Activated T-helper 2 cell treated with anti-CD3 and anti-CD28 coated beads, Interferon-gamma antibody, Interleukin-2, Interleukin-4, amounts not matched to agents 10 μg/mL and 5 μg/mL and 100 μg/mL, durations not matched to agents 14 hours and 24 hours and 36 hours (primary cell): ENCODE measurements around the gene GSDMA. TPM values are rescaled to one million over a fixed set of nuclear protein-coding genes. Genes with fewer than 3 reads are reported as not detected.
A peak's percentile ranks its signal among the peaks of the same experiment; 100 is the strongest.
"Not testable (repeated sequence)": the region's sequence is repeated elsewhere in the genome, so short reads cannot be mapped to it uniquely, and the experiment has no call there.

ENCODE experiments used
- DNase-seq: peaks from one replicate; pipeline ENCODE4 v3.0.0; 2021; ENCODE audit warnings: low spot score
- H3K27ac Mint-ChIP-seq: one replicate; pipeline ENCODE4 v1.8.0; 2021; ENCODE audit warnings: mixed read lengths
- H3K27me3 Mint-ChIP-seq: one replicate; pipeline ENCODE4 v1.8.0; 2021; ENCODE audit warnings: low read depth, mixed read lengths
- H3K36me3 Mint-ChIP-seq: one replicate; pipeline ENCODE4 v1.8.0; 2021; ENCODE audit warnings: low read depth, mixed read lengths
- H3K4me1 Mint-ChIP-seq: one replicate; pipeline ENCODE4 v1.8.0; 2021; ENCODE audit warnings: low read depth, mixed read lengths
- H3K4me3 Mint-ChIP-seq: one replicate; pipeline ENCODE4 v1.8.0; 2021; ENCODE audit warnings: low read depth, mild to moderate bottlenecking, moderate library complexity, mixed read lengths
- H3K9me3 Mint-ChIP-seq: one replicate; pipeline ENCODE4 v1.8.0; 2021; ENCODE audit warnings: mixed read lengths
- intact Hi-C: fragments of 100-400 bp; cut with micrococcal nuclease; formaldehyde crosslinking; loops from one replicate; pipeline ENCODE4 v1.15.1; 2023
- total RNA-seq: library from RNA; stranded (reverse); gene quantifications from 2 replicates; pipeline ENCODE4 v1.2.3, GENCODE V29; 2022

Gene GSDMA
- total RNA-seq, 1 donor from 2014 or later: 0.11 TPM

DNA sequence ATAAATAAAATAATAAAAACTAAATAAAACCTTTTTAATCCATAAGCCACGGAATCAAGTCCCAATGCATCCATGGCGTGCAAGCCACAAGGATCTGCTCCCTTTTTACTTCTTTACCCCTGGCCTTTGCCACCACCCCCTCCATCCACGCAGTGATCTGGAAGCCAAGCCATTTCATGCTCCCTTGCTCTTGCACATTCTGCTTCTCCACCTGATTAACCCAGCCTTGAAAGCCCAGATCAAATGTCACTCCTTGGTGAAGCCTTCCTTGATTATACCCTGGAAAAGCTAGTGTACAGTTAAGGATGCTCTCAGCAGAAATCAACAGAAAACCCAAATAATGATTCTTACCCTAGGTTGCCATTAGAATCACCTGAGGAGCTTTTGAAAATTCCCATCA lies 25.4 kb upstream of the GSDMA start:
- no peak for DNase-seq
- intact Hi-C loops: no loop called here
- peaks cover 22% of the 10 kb centered on the region for H3K4me1 Mint-ChIP-seq

GRCh38 chr17:39938140-39938869 lies 24.5 kb upstream of the GSDMA start:
- intact Hi-C loops: no loop called here
- no peaks in the 10 kb centered on the region for H3K9me3 Mint-ChIP-seq
- H3K36me3 Mint-ChIP-seq: no peaks in the 10 kb centered on the region
- no peak for DNase-seq
- no peak overlapping the region for H3K4me3 Mint-ChIP-seq
- H3K4me1 Mint-ChIP-seq: peaks cover 22% of the 10 kb centered on the region
- no peak overlapping the region for H3K27ac Mint-ChIP-seq
- H3K27me3 Mint-ChIP-seq: no peaks in the 10 kb centered on the region

More for the DNA sequence above, 25.4 kb upstream of the GSDMA start:
- Mint-ChIP-seq H3K27me3 (no peaks in the 10 kb centered on the region), H3K27ac (no peak overlapping the region), H3K36me3 (no peaks in the 10 kb centered on the region), H3K4me3 (no peak overlapping the region), H3K9me3 (no peaks in the 10 kb centered on the region)

DNA sequence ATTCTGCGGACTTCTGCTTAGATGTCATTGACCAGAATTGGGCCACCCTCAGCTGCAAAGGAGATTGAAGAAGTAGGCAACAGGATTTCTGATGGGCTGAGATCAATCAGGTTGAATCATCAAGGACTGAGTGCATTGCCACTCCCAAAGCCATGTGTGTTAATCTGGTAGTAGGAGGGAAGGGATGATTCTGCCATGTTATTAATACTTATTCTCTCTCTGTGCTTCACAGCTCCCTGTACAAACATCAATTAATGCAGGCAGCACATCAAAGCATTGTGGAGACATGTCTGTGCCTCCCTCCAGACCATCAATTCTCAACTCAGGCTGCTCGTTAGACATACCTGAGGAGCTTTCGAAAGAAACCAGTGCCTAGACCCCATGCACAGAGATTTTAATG lies 23.7 kb upstream of the GSDMA start:
- Mint-ChIP-seq H3K36me3 (no peaks in the 10 kb centered on the region), H3K27me3 (no peaks in the 10 kb centered on the region), H3K4me1 (peaks cover 22% of the 10 kb centered on the region), H3K27ac (no peak overlapping the region), H3K9me3 (no peaks in the 10 kb centered on the region), H3K4me3 (no peak overlapping the region)
- no peak for DNase-seq
- intact Hi-C loops: no loop called here

- intact Hi-C loops: no loop called here
- Mint-ChIP-seq H3K9me3 (no peaks in the 10 kb centered on the region), H3K4me1 (peaks cover 22% of the 10 kb centered on the region)
These were observed 23.0 kb upstream of the GSDMA start for GRCh38 chr17:39939588-39940419.

DNA sequence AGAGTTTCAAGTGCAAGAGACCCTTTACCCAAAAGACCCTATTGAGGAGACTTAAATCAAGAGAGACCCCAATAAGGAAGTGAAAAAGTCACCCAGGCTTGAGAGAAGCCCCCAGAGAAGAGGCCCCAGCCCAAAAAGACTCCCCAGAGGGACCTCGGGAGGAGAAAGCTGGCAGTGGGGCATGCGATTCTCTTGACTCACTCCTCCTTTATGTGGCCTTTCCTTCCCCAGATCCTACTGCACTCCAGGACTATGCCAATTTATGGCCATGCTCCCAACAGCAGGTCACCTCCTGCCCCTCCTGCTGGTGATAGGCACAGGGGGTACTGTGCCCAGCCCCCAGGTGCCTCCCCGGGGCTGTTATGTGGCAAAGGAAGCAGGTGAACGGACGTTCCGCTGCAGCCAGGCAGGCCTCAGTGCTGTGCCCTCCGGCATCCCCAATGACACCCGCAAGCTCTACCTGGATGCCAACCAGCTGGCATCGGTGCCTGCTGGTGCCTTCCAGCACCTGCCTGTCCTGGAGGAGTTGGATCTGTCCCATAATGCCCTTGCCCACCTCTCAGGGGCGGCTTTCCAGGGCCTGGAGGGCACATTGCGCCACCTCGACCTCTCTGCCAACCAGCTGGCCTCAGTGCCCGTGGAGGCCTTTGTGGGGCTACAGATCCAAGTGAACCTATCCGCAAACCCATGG lies 19.0 kb upstream of the GSDMA start:
- Mint-ChIP-seq H3K4me3 (no peak overlapping the region), H3K9me3 (no peaks in the 10 kb centered on the region), H3K36me3 (no peaks in the 10 kb centered on the region), H3K27me3 (no peaks in the 10 kb centered on the region), H3K4me1 (peaks cover 23% of the 10 kb centered on the region), H3K27ac (no peak overlapping the region)
- intact Hi-C loops: no loop called here
- DNase-seq: no peak

More at GRCh38 chr17:39939588-39940419, 23.0 kb upstream of the GSDMA start:
- H3K27ac Mint-ChIP-seq: peak overlapping the region; percentile 80
- no peaks in the 10 kb centered on the region for H3K36me3 Mint-ChIP-seq
- peak overlapping the region; percentile 38 for H3K4me3 Mint-ChIP-seq
- DNase-seq: peak; percentile 50
- H3K27me3 Mint-ChIP-seq: no peaks in the 10 kb centered on the region

DNA sequence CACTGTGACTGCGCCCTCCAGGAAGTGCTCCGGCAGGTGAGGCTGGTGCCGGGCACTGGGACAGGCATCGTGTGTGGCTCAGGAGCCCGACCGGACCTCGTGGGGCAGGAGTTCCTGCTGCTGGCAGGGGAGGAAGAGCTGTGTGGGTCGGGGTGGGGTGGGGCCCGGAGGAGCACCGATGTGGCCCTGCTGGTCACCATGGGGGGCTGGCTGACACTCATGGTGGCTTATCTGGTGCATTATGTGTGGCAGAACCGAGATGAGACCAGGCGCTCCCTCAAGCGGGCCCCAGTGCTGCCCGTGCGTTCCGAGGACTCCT lies 18.5 kb upstream of the GSDMA start:
- Mint-ChIP-seq H3K4me3 (no peak overlapping the region), H3K27ac (no peak overlapping the region), H3K4me1 (peaks cover 18% of the 10 kb centered on the region), H3K27me3 (no peaks in the 10 kb centered on the region), H3K9me3 (no peaks in the 10 kb centered on the region), H3K36me3 (no peaks in the 10 kb centered on the region)
- intact Hi-C loops: no loop called here
- DNase-seq: no peak

DNA sequence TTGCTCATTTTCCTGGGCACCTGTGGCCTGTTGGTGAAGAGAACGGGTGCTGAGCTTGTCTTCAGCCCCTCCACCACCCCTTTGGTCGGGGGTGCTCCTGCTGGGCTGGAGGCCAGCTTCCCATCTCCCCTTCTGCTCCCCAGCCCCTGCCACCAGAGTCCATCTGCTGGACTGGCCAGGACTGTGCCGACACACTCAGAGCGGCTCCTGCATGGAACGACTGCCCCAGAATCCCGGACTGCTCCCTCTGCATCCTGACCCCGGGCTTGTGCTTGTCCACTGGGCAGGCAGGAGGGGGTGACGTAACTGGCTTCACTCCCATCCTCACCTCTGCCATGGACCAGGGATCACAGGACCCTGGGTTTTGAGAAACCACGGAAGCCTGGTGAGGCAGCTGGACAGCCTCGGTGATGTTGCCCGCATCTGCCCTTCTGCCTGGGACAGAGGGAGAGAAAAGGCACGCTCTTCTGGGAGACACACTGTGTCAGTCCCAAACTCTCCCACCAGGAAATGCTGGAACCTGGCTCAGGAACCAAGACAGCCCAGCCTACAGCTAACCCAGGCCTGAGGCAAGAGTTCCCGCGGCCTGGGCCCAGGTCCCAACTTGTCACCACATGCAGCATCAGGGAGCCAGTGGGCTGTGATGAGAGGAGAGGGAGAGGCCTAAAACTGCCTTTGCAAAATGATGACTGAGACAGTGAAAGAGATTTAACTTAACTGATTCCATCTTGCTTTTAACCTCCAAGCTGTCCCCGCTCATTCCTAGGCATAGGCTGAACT lies 16.1 kb upstream of the GSDMA start:
- H3K27ac Mint-ChIP-seq: no peak overlapping the region
- H3K9me3 Mint-ChIP-seq: no peaks in the 10 kb centered on the region
- no peak overlapping the region for H3K4me3 Mint-ChIP-seq
- peaks cover 3% of the 10 kb centered on the region for H3K27me3 Mint-ChIP-seq
- intact Hi-C loops: no loop called here
- peaks cover 3% of the 10 kb centered on the region for H3K4me1 Mint-ChIP-seq
- DNase-seq: no peak
- H3K36me3 Mint-ChIP-seq: no peaks in the 10 kb centered on the region

DNA sequence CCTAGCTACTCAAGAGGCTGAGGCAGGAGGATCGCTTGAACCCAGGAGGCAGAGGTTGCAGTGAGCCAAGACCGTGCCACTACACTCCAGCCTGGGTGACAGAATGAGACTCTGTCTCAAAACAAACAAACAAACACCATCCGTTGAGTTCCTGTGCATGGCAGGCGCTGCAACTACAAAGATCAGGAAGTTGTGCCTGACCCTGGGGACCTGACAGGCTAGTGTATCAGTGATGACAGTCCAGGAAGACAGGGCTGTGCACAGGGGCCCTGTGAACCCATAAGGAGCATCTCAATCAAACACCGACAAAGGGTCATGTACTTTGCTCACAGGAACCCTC lies 14.3 kb upstream of the GSDMA start:
- H3K4me1 Mint-ChIP-seq, intact Hi-C loops, H3K27me3 Mint-ChIP-seq, H3K4me3 Mint-ChIP-seq, H3K9me3 Mint-ChIP-seq, DNase-seq, H3K36me3 Mint-ChIP-seq: not testable (repeated sequence)
- H3K27ac Mint-ChIP-seq: peak overlapping the region; percentile 12

DNA sequence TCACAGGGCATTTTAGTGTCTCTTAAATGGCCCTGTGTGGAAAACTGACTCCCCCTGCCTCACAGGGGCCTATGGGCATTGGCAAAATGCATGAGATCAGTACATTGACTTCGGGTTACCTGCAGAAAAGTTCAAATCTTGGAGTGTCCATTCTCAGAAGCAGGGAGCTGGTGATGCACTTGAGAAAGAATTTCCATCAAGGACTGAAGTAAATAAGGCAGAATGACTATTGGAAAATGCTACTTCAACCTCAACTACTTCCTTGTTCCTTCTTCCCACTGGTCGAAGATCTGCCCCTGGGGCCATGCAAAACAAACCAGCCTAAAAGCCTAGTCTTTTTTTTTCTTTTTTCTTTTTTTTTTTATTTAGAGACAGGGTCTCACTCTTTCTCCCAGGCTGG lies 13.8 kb upstream of the GSDMA start:
- peak overlapping the region; percentile 12 for H3K27ac Mint-ChIP-seq
- intact Hi-C loops: no loop called here
- no peaks in the 10 kb centered on the region for H3K36me3 Mint-ChIP-seq

GRCh38 chr17:39950871-39951348 lies 11.9 kb upstream of the GSDMA start:
- peaks cover 4% of the 10 kb centered on the region for H3K27me3 Mint-ChIP-seq
- no peak overlapping the region for H3K27ac Mint-ChIP-seq
- peaks cover 11% of the 10 kb centered on the region for H3K4me1 Mint-ChIP-seq
- no peak overlapping the region for H3K4me3 Mint-ChIP-seq
- intact Hi-C loops: loop anchor here (10.0 kb wide), 2 partner anchors 144 to 326 kb away; partner anchors contain the start of gene PPP1R1B
- no peak for DNase-seq
- no peaks in the 10 kb centered on the region for H3K36me3 Mint-ChIP-seq
- H3K9me3 Mint-ChIP-seq: no peaks in the 10 kb centered on the region

More for the DNA sequence above, 13.8 kb upstream of the GSDMA start:
- no peak overlapping the region for H3K4me3 Mint-ChIP-seq
- H3K4me1 Mint-ChIP-seq: peaks cover 11% of the 10 kb centered on the region
- no peak for DNase-seq
- H3K9me3 Mint-ChIP-seq: no peaks in the 10 kb centered on the region
- peaks cover 4% of the 10 kb centered on the region for H3K27me3 Mint-ChIP-seq

GRCh38 chr17:39951924-39952679 lies 10.7 kb upstream of the GSDMA start:
- intact Hi-C loops: loop anchor here (10.0 kb wide), 2 partner anchors 143 to 327 kb away; partner anchors contain the start of gene PPP1R1B
- no peaks in the 10 kb centered on the region for H3K36me3 Mint-ChIP-seq
- H3K27me3 Mint-ChIP-seq: peaks cover 4% of the 10 kb centered on the region
- peak overlapping the region; percentile 49 for H3K27ac Mint-ChIP-seq
- peaks cover 11% of the 10 kb centered on the region for H3K4me1 Mint-ChIP-seq
- peak overlapping the region; percentile 69 for H3K4me3 Mint-ChIP-seq
- H3K9me3 Mint-ChIP-seq: no peaks in the 10 kb centered on the region
- no peak for DNase-seq
